ENCODE data around the gene CAMK2D. TPM values are rescaled to one million over a fixed set of nuclear protein-coding genes. Genes with fewer than 3 reads are reported as not detected.

The CAMK2D gene
- total RNA-seq, 4 donors from 2014 or later, result 57.3 to 78.4 (median 61.8) TPM

DNA sequence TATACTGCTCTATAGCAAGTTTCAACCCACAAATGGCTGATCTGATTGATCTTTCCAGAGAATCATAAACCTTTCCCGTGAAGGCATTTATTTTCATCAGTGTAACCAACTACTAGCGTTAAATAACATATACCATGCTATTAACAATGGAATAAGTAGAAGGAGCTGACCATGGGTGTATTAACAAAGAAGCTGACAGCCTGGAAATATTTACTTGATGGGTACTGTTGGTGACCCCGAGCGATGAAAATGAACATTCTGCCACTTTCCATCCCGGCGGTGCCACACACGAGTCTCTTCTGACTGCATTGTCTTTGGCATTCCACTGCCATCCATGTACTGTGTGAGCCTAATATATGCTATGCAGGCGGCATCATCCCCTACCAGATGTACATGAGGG is 304.4 kb downstream of the CAMK2D start:
- no peak for DNase-seq
- Histone ChIP-seq H3K36me3 (no peaks in the 10 kb centered on the region), H3K27ac (no peak overlapping the region), H3K9me3 (no peaks in the 10 kb centered on the region), H3K4me3 (replicated peaks in 1 of 3) (no peak overlapping the region), H3K4me1 (peaks cover 10 to 20% of the 10 kb centered on the region in 2 donors), H3K27me3 (no peaks in the 10 kb centered on the region)
- no peak for TF ChIP-seq POLR2A (IDR thresholded peaks at IDR 0.05)
- TF ChIP-seq, protein P1, sequence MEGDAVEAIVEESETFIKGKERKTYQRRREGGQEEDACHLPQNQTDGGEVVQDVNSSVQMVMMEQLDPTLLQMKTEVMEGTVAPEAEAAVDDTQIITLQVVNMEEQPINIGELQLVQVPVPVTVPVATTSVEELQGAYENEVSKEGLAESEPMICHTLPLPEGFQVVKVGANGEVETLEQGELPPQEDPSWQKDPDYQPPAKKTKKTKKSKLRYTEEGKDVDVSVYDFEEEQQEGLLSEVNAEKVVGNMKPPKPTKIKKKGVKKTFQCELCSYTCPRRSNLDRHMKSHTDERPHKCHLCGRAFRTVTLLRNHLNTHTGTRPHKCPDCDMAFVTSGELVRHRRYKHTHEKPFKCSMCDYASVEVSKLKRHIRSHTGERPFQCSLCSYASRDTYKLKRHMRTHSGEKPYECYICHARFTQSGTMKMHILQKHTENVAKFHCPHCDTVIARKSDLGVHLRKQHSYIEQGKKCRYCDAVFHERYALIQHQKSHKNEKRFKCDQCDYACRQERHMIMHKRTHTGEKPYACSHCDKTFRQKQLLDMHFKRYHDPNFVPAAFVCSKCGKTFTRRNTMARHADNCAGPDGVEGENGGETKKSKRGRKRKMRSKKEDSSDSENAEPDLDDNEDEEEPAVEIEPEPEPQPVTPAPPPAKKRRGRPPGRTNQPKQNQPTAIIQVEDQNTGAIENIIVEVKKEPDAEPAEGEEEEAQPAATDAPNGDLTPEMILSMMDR (IDR thresholded peaks at IDR 0.05), result no peak
- intact Hi-C loops (cut with DNase I), result no loop called here
- 98% methylated on average over 8 of the region's 8 CpGs for WGBS, 2 donors

DNA sequence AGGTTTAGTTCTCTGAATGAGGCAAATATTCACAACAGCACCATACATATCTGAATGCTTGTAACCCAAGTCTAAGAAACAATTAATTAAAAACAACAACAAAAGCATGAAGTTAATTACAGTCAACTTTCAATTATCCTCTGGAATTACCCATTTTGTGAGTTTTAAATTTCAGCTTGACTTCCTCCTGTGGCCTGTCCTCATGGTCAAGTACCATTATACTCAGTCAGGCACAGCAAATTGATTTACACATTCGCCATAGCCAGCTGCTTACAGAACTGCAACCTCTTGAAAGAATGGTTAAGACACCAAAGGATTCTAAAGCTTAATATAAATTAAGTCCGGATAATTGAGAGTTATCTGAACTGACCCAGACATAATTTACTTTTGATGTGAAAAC is 306.5 kb downstream of the CAMK2D start:
- no peak for TF ChIP-seq POLR2A (IDR thresholded peaks at IDR 0.05)
- TF ChIP-seq, protein P1 (IDR thresholded peaks at IDR 0.05), result no peak
- intact Hi-C loops (cut with DNase I), result no loop called here
- no peaks in the 10 kb centered on the region for H3K36me3 ChIP-seq
- no peak for DNase-seq
- WGBS, 2 donors, result 35 to 40% methylated on average over 2 of the region's 2 CpGs
- no peak overlapping the region for H3K27ac ChIP-seq
- H3K4me1 ChIP-seq, result peaks cover 10 to 20% of the 10 kb centered on the region in 2 donors
- H3K9me3 ChIP-seq, result no peaks in the 10 kb centered on the region
- no peak overlapping the region for H3K4me3 ChIP-seq (replicated peaks in 1 of 3)
- H3K27me3 ChIP-seq, result no peaks in the 10 kb centered on the region

DNA sequence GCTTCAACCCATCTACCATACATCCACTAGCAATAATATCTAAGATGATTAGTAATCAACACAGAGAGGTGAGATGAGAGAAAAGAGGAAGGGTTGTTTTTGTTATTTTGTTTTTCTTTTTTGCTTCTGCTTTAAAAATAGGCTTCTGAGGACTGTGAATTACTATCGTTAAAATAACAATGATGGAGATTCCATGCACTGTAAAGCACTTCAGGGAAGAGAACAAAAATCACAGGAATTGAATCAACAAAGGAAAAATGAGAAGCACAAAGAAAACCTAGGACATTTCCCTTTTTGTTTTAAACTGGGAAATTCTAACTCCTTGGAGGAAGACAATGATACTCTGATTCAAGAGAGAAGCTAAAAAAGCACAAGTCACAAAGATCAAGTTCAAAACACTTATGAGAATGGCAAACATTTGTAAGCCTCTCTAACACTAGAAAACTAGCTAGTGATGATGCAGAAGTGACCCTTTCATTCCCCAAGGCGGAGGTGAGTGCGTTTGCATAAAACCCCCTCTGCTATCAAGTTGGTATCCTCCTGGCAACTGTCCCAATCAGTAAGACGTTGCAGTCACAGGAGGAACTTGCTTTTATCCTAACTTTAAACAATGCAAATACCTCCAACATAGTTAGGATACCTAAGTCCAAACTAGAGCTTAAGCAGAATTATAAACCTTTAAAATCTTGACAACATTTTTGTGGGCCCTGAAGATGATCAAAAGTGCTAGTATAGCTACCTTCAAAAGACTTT is 308.5 kb downstream of the CAMK2D start:
- H3K4me3 ChIP-seq (replicated peaks in 1 of 3), result no peak overlapping the region
- 23% methylated on average over 4 of the region's 4 CpGs for WGBS, 2 donors

DNA sequence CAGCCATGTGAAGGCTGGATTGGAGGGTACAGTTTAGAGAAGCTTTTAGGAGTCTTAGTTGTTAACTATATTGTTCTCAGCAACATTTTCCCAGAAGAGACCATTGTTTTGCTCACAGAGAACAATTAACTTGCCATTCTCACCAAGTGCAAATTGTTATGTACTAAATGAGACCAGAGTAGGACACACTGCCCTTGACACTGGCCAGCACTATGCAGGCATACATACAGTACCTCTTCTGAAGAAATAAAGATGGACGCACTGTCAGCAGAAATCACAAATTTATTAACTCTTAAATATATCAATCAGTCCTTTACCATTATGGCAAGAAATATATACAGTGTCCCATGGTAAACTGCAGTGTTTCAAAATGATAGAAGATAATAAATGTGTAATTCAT is 309.4 kb downstream of the CAMK2D start:
- peaks cover 10 to 20% of the 10 kb centered on the region in 2 donors for H3K4me1 ChIP-seq
- H3K9me3 ChIP-seq, result no peaks in the 10 kb centered on the region
- no peak for DNase-seq
- 98 to 100% methylated on average over 1 of the region's 1 CpG for WGBS, 2 donors
- TF ChIP-seq, protein P1 (IDR thresholded peaks at IDR 0.05), result no peak
- TF ChIP-seq POLR2A (IDR thresholded peaks at IDR 0.05), result no peak
- no peaks in the 10 kb centered on the region for H3K27me3 ChIP-seq
- no peaks in the 10 kb centered on the region for H3K36me3 ChIP-seq
- intact Hi-C loops (cut with DNase I), result no loop called here
- H3K4me3 ChIP-seq (replicated peaks in 1 of 3), result no peak overlapping the region
- no peak overlapping the region for H3K27ac ChIP-seq

More for the DNA sequence above, 308.5 kb downstream of the CAMK2D start:
- intact Hi-C loops (cut with DNase I), result no loop called here
- TF ChIP-seq, protein P1 (IDR thresholded peaks at IDR 0.05), result no peak
- no peak for TF ChIP-seq POLR2A (IDR thresholded peaks at IDR 0.05)
- Histone ChIP-seq H3K36me3 (no peaks in the 10 kb centered on the region), H3K9me3 (no peaks in the 10 kb centered on the region), H3K27ac (peak overlapping the region in 1 of 3 donors; percentile 22), H3K27me3 (no peaks in the 10 kb centered on the region), H3K4me1 (peaks cover 10 to 20% of the 10 kb centered on the region in 2 donors)
- peak; percentile 11 for DNase-seq

DNA sequence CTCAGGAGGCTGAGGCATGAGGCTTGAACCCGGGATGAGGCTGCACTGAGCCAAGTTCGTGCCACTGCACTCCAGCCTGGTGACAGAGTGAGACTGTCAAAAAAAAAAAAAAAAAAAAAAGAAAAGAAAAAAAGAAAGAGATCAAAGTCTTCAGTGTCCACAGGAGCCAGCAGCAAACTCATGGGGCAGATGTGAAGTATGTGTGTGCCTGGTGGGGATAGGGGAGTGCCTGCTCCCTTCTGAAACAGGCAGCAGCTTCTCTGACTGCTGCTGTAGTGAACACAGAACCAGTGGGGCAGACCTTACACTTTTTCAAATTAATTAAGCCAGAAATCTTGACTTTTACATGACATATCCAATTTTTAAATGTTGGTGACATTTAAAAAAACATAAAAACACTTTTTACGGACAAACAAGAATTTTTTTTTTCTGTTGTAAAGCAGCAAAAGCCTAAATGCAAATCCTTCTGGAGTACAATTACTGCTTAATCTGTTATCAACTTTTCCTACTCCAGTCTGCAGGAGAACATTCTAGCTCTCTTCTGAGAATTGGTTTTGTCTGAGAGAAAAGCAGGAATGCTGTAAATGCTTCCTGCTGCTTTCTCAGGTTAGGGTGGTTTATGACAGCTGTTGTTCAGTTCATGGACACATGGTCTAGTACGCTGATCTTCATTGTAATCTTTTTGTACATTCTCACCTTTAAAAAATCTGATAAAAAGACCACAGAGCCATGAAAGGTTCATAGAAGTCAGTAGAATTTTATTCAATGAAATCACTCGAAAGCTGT is 311.1 kb downstream of the CAMK2D start:
- Histone ChIP-seq H3K4me1 (peaks cover 13 to 19% of the 10 kb centered on the region in 2 donors), H3K4me3 (replicated peaks in 1 of 3) (no peak overlapping the region), H3K27me3 (no peaks in the 10 kb centered on the region), H3K27ac (no peak overlapping the region), H3K36me3 (no peaks in the 10 kb centered on the region), H3K9me3 (no peaks in the 10 kb centered on the region)
- intact Hi-C loops (cut with DNase I), result no loop called here
- no peak for DNase-seq
- 94 to 95% methylated on average over 5 of the region's 5 CpGs for WGBS, 2 donors
- TF ChIP-seq POLR2A (IDR thresholded peaks at IDR 0.05), result no peak
- TF ChIP-seq, protein P1 (IDR thresholded peaks at IDR 0.05), result no peak

All from thyroid gland (tissue), 4 donors.